NCI-H1048 (cell line): ENCODE measurements around the gene OR2Y1.
"Not testable (repeated sequence)": the region's sequence is repeated elsewhere in the genome, so short reads cannot be mapped to it uniquely, and the experiment has no call there.

Source experiments
- DNase-seq: peaks from one replicate; lab custom pipeline; 2025; lab: John Stamatoyannopoulos, UW

OR2Y1 gene

GRCh38 chr5:180739271-180739670, 587 bp downstream of the OR2Y1 start:
- DNase-seq = no peak

DNA sequence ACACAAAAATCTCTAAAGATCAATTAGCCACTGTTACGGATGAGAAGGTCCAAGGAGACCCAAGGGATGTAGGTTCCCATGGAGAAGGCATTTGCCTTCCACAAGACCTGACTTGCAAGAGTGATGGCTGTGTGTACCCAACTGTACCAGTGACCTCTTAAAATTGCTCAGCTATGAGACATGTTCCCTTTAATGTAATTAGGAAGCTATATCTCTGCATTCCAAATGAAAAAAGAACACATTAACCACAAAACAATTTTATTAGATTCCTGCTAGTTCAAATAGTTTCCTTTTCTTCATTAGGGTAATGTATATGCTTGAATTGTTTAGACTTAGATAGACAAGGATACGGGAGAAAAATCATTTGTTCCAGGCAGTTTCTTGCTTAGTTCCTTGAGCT, 3.3 kb downstream of the OR2Y1 start:
- no peak for DNase-seq

DNA sequence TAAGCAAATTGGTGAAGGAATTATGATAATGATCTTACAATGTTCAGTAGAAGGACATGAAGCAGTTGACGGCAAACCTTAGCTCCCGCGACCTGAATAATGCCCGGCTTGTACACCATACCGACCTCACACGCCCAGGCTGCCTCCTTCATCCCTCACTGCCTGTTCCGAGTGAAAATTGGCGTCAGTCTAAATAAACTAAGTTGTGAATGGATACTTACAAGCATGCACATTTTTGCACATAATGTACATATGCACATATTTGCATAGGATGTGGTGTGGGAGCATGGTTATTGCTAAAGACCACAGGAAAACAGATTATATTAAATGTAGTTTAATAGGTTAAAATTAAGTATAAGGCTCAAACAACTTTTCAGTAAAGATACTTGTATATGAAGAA, 14.9 kb downstream of the OR2Y1 start:
- DNase-seq = no peak

DNA sequence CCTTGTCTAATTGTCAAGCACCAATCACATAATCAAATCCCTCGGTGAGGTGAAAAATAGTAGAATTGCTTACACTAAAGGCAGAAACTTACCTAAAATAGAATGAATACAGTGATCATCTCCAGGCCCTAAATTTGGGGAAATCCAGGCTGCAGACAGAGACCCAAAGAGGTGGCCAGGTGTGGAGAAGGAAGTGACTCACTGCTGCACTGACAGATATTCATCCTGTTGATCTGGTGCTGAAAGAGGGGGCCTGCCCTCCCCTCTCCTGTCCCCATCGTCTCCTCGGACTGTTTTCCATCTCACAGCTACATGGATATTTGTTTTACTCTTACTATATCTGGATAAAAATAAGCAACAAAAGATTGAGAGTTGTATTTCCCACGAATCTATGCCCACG, 15.9 kb downstream of the OR2Y1 start:
- DNase-seq = no peak

DNA sequence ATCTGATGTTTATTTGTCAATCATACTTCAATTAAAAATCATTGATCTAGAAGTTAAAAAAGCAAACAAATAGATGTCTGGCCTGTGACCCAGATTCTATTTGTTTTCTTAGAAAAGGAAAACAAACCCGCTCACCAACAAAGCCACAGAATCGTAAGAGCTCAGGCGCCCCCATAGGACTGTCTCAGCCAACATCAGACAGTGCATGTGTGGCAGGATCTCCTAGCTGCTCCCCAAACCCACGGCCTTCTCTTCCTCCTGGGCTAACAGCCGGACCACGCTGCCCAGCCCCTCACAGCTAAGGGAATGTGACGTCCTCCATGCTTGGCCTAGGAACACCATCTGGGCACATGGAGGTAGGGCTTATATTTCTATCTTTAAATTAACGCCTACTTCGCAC, 19.4 kb downstream of the OR2Y1 start:
- no peak for DNase-seq

- DNase-seq = no peak
These were observed 20.1 kb downstream of the OR2Y1 start for GRCh38 chr5:180719781-180720180.

- DNase-seq = no peak
These were observed 20.9 kb downstream of the OR2Y1 start for GRCh38 chr5:180718810-180719453.

DNA sequence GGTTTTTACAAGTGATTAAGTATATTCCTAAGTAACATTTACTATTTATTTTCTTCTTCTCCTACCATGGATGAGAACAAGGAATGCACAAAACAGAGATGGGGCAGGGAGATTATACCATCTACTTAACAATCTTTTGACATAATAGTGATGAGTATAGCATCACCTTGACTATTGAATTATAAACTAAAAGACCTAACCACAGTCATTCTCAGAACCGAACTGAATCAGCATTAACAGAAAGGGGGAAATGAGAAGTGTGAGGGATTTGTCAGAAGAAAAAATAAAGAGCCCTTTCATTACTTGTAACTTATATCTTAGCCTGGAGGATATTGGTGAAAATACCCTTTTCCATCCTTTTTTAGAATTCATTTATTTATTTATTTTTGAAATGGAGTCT, 21.9 kb downstream of the OR2Y1 start:
- DNase-seq = no peak

DNA sequence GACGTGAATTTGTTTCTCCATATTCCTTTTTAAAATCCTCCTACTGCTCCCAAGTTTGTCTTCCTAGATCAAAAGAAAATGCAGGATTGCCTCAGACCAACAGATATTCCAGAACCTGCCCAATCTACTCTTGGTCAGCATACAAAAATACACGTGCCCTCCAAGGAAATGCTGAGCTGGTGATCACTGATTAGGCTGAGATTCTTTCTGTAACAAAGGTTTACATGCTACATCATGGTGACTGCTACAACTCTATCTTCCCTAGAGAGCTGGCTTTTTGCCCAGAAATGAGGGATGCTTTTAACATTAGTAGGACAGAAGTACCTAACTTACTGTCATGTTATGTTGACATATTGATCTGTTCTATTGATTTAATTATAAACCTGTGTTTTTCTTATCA, 35.5 kb downstream of the OR2Y1 start:
- no peak for DNase-seq

- DNase-seq = no peak
These were observed 35.9 kb downstream of the OR2Y1 start for GRCh38 chr5:180703912-180704311.

DNA sequence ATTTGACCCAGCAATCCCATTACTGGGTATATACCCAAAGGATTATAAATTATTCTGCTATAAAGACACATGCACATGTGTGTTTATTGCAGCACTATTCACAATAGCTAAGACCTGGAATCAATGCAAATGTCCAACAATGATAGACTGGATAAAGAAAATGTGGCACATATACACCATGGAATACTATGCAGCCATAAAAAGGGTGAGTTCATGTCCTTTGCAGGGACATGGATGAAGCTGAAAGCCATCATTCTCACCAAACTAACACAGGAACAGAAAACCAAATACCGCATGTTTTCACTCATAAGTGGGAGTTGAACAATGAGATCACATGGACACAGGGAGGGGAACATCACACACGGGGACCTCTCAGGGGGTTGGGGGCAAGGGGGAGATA, 36.5 kb downstream of the OR2Y1 start:
- not testable (repeated sequence) for DNase-seq

DNA sequence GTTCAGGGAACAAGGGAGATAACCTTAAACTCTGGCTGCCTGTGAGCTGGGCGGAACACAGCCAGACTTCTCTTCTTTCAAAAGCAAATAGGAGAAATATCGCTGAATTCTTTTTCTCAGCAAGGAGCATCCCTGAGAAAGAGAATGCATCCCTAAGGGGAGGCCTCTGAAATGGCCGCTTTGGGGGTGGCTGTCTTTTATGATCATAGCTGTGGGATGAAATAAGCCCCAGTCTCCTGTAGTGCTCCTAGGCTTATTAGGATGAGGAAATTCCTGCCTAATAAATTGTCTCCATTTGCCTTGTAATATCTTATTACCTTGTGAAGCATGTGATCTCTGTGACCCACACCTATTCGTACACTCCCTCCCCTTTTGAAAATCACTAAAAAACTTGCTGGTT, 39.4 kb downstream of the OR2Y1 start:
- not testable (repeated sequence) for DNase-seq

DNA sequence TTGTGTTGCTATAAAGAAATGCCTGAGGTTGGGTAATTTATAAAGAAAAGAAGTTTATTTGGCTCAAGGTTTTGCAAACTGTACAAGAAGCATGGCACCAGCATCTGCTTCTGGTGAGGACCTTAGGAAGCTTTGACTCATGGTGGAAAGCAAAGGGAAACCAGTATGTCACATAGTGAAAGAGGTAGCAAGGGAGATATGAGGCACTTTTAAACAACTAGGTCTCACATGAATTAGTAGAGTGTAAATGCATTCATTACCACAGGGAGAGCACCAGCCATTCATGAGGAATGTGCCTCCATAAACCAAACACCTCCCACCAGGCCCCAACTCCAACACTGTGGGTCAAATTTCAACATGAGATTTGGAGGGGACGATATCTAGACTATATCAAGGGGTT, 40.8 kb downstream of the OR2Y1 start:
- no peak for DNase-seq

GRCh38 chr5:180696116-180696515, 43.7 kb downstream of the OR2Y1 start:
- no peak for DNase-seq

DNA sequence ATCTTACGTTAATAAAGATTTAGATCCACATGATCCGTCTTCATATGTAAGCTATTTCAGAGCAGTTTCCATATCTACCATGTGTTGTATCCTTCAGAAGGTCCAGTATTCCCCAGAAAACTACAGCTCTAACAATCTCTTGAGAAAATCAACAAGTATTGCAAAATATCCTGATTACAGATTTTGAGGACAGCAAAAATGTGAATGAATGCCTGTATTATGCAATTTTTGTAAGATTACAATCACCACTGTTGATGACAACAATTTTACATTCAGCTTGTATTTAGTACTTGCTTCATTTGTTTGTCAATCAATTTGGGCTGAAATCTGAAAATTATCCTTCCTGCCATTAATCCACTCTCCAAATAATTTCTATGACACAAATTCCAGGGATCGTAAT, 47.4 kb downstream of the OR2Y1 start:
- no peak for DNase-seq

- DNase-seq = no peak
These were observed 48.8 kb downstream of the OR2Y1 start for GRCh38 chr5:180691046-180691445.

GRCh38 chr5:180690562-180690961, 49.3 kb downstream of the OR2Y1 start:
- no peak for DNase-seq

DNA sequence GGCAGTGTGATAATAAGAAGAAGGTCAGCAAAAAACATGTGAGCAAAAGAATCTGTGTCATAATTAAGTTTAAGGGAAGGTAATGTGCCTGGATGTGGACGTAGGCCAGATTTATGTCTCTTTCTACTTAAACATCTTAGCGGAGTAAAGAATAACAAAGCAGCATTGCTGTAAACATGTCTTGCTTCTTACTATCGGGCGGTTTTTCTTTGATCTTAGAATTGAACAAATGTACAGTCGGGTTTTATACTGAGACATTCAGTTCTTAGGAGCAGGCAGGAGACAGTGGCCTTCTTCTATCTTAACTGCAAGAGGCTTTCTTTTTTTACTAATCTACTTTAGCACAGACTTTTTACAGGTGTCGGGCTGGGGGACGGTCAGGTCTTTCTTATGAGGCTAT, 50.1 kb downstream of the OR2Y1 start:
- DNase-seq = no peak
